ENCODE results near the gene ZNF439. TPM values are rescaled to one million over a fixed set of nuclear protein-coding genes. Genes with fewer than 3 reads are reported as not detected.
A peak's percentile ranks its signal among the peaks of the same experiment; 100 is the strongest.
"Not testable (repeated sequence)": the region's sequence is repeated elsewhere in the genome, so short reads cannot be mapped to it uniquely, and the experiment has no call there.

The ZNF439 gene
- total RNA-seq = 1 to 10 TPM; 4.1 to 4.2 TPM
- long read RNA-seq, partial matches to known transcripts = 0 of 3 reads
- long read RNA-seq, other reads (novel, unspliced or antisense) = 3 of 3 reads

GRCh38 chr19:11848594-11849469, at the start of gene ZNF439:
Gene ZNF439, plus strand, starts transcription at chr19:11848726. Its CDS starts 142 bp downstream, at chr19:11848868.
- intact Hi-C loops (cut with DNase I) = no loop called here
- ATAC-seq = peak; percentile 100
- DNase-seq = peak; percentile 95

- intact Hi-C loops (cut with DNase I) = no loop called here
- ATAC-seq (no peak), DNase-seq (no peak)
Observed at GRCh38 chr19:11806354-11807098, 42.0 kb upstream of the ZNF439 start.

GRCh38 chr19:11807099-11807380, 41.5 kb upstream of the ZNF439 start:
- ATAC-seq (no peak), DNase-seq (no peak)
- intact Hi-C loops (cut with DNase I) = no loop called here

- intact Hi-C loops (cut with DNase I) = no loop called here
- ATAC-seq = peak; percentile 27 to 43
- no peak for DNase-seq
Observed at GRCh38 chr19:11813703-11814028, 34.9 kb upstream of the ZNF439 start.

- intact Hi-C loops (cut with DNase I) = no loop called here
- DNase-seq (peak; percentile 96), ATAC-seq (peak; percentile 100)
Observed at GRCh38 chr19:11814029-11814699, 34.4 kb upstream of the ZNF439 start, which contains the start of gene ZNF440. Gene ZNF440, plus strand, starts transcription at chr19:11814273. Its CDS starts 175 bp downstream, at chr19:11814448.

GRCh38 chr19:11814700-11815035, 33.9 kb upstream of the ZNF439 start:
- ATAC-seq (peak; percentile 39 to 58), DNase-seq (no peak)
- intact Hi-C loops (cut with DNase I) = no loop called here

GRCh38 chr19:11821474-11822109, 26.9 kb upstream of the ZNF439 start:
- peak in 1 of 2 donors; percentile 56 for ATAC-seq
- DNase-seq = no peak
- intact Hi-C loops (cut with DNase I) = no loop called here

GRCh38 chr19:11828957-11829876, 19.3 kb upstream of the ZNF439 start:
- DNase-seq; ATAC-seq; intact Hi-C loops (cut with DNase I): not testable (repeated sequence)

- no peak for DNase-seq
- ATAC-seq = no peak
- intact Hi-C loops (cut with DNase I) = no loop called here
Observed at GRCh38 chr19:11832253-11832912, 16.1 kb upstream of the ZNF439 start.

GRCh38 chr19:11833541-11833940, 15.0 kb upstream of the ZNF439 start:
- no peak for DNase-seq
- intact Hi-C loops (cut with DNase I) = no loop called here
- ATAC-seq = no peak

- DNase-seq; intact Hi-C loops (cut with DNase I): not testable (repeated sequence)
- ATAC-seq = peak in 1 of 2 donors; percentile 82
Observed at GRCh38 chr19:11835626-11836066, 12.9 kb upstream of the ZNF439 start.

- intact Hi-C loops (cut with DNase I) = no loop called here
- no peak for ATAC-seq
- no peak for DNase-seq
Observed at GRCh38 chr19:11843722-11844121, 4.8 kb upstream of the ZNF439 start.

GRCh38 chr19:11847615-11848014, 911 bp upstream of the ZNF439 start:
- ATAC-seq; intact Hi-C loops (cut with DNase I): not testable (repeated sequence)

GRCh38 chr19:11848200-11848593, 329 bp upstream of the ZNF439 start:
- DNase-seq (no peak), ATAC-seq (no peak)
- intact Hi-C loops (cut with DNase I) = no loop called here

More at GRCh38 chr19:11847615-11848014, 911 bp upstream of the ZNF439 start:
- DNase-seq = not testable (repeated sequence)

GRCh38 chr19:11850289-11850688, 1.8 kb downstream of the ZNF439 start:
- intact Hi-C loops (cut with DNase I); ATAC-seq; DNase-seq: not testable (repeated sequence)

GRCh38 chr19:11853358-11853757, 4.8 kb downstream of the ZNF439 start:
- no peak for DNase-seq
- intact Hi-C loops (cut with DNase I) = no loop called here
- ATAC-seq = no peak

- intact Hi-C loops (cut with DNase I) = no loop called here
- no peak for ATAC-seq
- DNase-seq = no peak
Observed at GRCh38 chr19:11856596-11857250, 8.2 kb downstream of the ZNF439 start.

All from left cardiac atrium (tissue), 4 donors.